T47D (cell line): ENCODE data around the gene LMX1B.
"Not testable (repeated sequence)": the region's sequence is repeated elsewhere in the genome, so short reads cannot be mapped to it uniquely, and the experiment has no call there.

Experiments used
- DNase-seq, 2 experiments: peaks; one replicate each; pipeline versions ENCODE4 v3.0.0 to v3.0.0-alpha.2; 2011 to 2012; ENCODE audit warnings: low read depth in 1 of 2, low spot score in 1 of 2
- JUND ChIP-seq: IDR thresholded peaks from 2 replicates; pipeline ENCODE4 v1.6.1; 2012; ENCODE audit warnings: low read depth
- in situ Hi-C: cut with HindIII; loops from 2 replicates; pipeline ENCODE4 v1.10.0; 2016; ENCODE audit warnings: low sequenced_read_pairs, low pct_unique_long_range_greater_than_20kb

The LMX1B gene

DNA sequence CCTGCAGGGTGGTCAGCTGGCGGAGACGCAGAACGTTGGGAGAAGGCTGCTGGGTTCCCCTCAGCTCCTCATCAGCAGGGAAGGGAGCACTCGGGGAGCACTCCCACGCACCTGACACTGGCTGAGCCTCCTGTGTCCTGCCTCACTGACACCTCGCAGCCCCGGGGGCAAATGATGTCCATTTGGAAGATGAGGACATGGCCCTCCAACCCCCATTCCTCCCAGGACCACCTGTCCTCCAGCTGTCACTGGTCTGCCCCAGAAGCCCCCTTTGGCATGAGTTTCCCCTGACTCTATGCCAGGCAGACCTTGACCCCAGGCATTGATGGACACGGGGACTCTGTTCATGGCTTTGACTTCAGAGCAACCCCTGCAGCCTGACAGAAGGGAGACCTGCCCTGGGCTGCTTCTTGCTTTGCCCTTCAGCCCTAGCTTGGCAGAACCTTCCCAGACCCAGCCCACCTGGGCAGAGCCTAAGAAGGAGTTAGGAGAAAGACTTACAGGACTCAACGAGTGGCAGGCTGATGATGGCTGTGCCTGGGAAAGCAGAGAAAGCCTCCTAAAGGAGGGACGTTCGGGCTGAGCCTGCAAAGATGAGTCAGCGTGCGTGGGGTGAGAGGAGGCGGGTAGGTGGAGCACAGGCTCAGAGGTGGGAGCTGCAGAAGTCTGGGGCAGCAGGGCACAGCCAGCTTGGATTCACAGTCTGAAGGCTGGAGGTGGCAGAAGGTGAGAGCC is 90.6 kb downstream of the LMX1B start:
- in situ Hi-C loops, result no loop called here
- DNase-seq, result peak in 1 of 2 experiments; percentile 54
- TF ChIP-seq JUND, result no peak

DNA sequence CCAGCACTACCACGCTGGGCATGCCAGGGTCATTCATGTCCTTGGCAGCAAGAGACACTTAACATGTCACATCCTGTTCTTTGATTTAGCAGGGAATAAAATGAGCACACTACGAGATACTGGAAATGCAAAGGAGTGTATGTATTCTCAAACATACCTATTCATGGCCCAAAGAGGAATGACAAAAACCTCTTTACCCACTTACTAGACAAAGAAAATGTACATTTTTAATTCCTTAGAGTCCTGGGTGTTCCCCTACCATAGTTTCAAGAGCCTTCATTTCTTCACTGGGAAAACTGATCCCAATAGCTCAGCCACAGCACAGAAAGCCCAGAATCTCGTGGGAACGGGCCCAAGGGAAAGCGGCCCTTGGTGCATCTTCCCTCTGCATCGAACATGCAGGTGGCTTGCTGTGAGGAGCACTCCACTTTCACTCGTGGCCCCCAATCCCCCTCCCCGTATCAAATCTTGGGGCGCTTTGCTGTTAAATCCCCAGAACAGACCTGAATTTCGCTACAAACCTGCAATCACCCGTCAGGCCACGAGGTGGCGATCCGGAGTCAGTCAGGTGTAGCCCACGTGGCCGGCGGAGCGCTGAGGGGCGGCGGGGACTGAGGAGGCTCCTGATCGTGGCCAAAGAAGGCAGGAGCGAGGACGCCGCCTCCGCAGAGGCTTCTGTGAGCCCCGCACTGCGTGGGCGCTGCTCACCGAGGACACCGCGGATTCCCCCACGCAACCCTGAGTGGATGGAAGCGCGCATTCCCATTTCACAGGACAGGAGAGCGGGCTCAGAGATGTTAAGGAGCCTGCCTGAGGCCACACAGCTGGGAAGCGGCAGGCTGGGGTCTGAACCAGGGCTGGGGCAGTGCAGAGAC is 91.4 kb downstream of the LMX1B start:
- peak; percentile 78 to 86 for DNase-seq
- no peak for TF ChIP-seq JUND
- in situ Hi-C loops, result no loop called here

DNA sequence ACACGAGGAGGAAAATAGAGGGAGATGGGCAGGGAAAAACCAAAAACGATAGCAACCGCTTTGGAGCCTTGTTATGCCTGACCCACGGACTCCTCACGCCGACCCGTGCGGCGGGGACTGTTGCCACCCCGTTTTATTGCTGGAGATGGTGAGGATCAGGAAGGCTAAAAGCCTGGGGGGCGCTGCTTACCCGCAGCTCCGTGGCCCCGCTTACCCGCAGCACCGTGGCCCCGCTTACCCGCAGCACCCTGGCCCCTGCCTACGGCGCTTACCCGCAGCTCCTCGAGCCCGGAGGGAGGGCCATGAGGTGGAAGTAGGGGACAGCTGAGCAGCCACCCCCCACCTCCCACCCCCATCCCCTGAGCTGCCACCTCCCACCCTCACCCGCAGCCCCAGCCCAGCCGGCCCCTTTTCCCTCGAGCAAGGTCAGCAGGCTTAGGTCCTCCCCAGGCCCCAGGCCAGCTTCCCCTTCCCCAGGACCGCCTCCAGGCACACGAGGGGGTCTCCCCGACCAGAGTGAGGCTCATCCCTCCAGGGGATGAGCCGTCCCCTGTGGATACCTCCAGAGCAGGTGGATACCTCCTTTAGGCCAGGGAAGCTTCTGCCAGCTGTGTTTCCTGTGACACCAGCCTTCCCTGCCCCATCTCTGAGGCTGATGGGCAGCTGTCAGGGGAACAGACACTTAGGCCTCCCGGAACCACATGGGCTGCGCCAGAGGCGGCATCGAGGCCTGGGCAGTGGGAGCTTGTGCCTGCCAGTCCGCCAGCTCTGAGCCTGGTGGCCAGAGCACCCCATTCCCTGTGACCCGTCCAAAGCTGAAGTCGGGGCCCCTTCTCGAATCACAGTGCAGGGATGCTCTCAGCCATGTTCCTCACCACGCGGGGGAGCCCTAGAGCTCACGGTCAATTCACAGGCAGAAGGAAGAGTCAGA is 92.3 kb downstream of the LMX1B start:
- peak; percentile 79 to 81 for DNase-seq
- TF ChIP-seq JUND, result no peak
- in situ Hi-C loops, result no loop called here

DNA sequence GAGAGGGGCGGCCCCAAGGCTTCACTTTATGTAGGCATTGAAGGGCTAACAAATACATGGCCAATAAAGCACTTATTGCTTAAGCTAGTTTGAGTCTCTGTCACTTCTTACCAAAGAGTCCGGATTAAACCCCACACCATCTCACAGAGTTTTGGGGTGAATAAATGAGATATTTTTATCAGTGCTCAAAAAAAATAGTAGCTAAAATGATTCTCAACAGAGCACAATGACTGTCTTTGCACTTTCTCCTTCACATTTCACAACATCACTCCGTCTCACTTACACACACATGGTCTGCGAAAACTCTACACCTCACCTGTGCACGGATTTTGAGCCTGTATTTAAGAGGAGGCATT is 92.9 kb downstream of the LMX1B start:
- in situ Hi-C loops, result no loop called here
- TF ChIP-seq JUND, result no peak
- DNase-seq, result no peak

DNA sequence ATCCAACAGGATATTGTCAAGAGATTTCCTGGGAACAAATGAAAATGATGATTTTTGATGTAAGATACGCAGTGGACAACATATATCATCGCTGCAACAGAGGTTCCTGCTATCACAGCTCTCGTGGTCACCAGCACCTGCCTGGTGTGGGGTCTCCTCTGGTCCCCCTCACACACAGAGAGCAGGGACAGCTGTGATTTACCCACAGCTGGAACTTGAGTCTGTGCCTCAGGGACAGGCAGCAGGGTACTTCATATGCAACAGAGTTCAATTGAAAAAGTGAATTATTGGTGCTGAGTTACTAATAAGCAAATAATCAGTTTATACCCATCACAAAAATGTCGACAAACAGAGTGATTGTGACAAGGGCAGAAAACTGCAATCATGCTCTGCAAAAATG is 93.4 kb downstream of the LMX1B start:
- TF ChIP-seq JUND, result no peak
- in situ Hi-C loops, result no loop called here
- no peak for DNase-seq

DNA sequence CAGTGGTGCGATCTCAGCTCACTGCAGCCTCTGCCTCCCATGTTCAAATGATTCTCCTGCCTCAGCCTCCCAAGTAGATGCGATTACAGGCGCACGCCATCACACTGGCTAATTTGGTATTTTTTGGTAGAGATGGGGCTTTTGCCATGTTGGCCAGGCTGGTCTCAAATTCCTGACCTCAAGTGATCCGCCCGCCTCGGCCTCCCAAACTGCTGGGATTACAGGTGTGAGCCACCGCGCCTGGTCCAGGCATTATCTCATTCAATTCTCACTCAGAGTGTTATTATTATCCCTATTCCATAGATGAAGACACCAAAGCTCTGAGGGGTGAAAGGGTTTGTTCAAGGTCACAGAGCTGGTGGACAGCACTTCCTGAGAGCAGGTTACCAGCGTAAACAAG is 94.0 kb downstream of the LMX1B start:
- in situ Hi-C loops, DNase-seq: not testable (repeated sequence)

DNA sequence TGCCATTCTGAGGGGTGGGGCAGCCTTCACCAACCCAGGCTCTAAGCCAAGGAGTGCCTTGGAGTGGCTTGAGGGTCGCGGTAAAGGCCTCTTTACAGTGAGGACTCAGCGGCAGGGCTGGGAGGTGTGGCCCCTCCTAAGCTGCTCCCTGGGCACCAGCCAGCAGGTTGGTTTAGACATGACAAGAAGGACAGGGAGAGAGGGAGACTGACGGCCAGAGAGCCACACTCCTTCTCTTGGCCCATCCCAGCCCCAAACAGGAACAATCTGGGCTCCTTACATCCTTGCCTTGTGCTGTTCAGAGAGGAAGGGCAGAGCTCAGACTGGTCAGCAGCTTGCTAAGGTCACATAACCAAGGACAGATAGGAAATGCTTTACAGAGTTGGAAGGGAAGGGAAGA is 94.5 kb downstream of the LMX1B start:
- in situ Hi-C loops, result no loop called here

DNA sequence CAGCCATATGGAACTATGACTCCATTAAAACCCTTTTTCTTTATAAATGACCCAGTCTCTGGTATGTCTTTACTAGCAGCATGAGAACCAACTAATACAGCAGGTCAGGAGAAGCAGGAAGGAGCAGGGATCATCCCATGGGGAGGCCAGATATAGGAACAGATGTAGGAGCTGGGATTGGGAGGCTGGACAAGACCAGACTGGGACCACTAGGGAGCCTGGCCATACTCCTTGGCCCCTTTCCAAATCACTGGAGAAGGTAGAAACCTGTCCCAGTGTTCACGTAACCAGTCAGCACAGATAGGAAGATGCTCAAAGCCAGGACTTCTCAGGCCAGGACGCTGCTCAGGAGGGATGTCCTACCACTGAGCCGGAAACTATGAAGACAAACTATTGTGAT is 95.5 kb downstream of the LMX1B start:
- TF ChIP-seq JUND, result no peak
- in situ Hi-C loops, result no loop called here
- DNase-seq, result no peak

More for the DNA sequence above, 94.5 kb downstream of the LMX1B start:
- no peak for TF ChIP-seq JUND
- no peak for DNase-seq

DNA sequence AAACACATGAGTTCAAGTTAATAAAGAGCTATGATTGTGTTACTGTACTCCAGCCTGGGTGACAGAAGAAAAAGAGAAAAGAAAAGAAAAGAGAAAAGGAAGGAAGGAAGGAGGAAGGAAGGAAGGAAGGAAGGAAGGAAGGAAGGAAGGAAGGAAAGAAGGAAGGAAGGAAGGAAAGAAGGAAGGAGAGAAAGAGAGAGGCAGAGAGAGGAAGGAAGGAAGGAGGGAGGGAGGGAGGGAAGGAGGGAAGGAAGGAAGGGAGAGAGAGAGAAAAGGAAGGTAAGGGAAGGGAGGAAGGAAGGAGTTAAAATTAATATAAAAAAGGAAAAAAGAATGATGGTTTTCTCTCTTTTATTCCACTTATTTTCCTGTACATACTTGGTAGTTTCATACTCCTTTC is 101.7 kb downstream of the LMX1B start:
- in situ Hi-C loops, result no loop called here
- TF ChIP-seq JUND, result no peak
- no peak for DNase-seq

DNA sequence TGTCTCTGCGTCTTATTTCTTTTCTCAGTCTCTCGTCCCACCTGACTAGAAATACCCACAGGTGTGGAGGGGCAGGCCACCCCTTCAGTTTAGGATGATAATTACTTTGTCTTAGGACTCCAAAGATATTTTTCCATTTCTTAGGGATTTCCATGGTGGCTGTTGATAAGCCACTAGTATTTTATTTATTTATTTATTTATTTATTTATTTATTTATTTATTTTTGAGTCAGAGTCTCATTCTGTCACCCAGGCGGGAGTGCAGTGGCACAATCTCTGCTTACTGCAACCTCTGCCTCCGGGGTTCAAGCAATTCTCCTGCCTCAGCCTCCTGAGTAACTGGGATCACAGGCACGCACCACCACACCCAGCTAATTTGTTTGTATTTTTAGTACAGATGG is 103.7 kb downstream of the LMX1B start:
- DNase-seq, in situ Hi-C loops: not testable (repeated sequence)

DNA sequence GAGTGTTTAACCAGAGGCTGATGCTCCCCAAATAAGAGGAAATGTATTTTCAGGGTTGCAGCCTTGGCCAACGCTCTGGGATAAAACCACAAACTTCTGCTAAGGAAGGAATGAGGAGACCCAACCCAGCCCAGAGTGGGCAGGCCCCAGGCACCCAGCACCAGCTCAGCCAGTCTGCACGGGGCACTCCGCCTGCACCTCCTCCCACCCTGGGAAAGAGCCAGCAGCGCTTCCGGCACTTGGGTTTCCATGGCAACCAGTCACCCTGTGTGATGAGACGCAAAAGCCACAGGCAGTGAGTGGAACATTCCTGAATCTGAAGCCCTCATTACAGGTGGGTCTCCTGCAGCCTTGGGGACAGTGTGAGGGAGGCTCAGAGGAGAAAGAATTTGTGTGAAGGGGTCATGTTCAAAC is 105.9 kb downstream of the LMX1B start:
- TF ChIP-seq JUND, result no peak
- peak in 1 of 2 experiments; percentile 75 for DNase-seq
- in situ Hi-C loops, result no loop called here

DNA sequence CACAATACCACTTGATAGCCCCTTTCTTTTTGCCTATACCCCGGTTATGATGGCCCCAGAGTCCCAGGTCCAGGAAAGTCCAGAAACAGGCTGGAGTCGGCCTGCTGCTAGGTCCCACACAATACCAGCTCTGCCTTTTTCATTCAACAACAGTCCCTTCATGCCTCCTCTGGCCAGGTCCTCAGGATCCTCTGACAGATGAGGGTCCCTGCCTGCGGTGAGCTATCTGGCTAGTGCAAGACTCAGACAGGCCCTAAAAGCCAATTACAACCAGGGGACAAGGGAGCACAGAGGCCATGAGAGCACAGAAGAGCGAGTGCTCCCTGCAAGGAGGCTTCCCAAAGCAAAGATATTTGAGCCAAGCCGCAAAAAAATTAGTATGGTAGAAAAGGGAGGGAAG is 106.3 kb downstream of the LMX1B start:
- in situ Hi-C loops, result no loop called here
- DNase-seq, result no peak
- TF ChIP-seq JUND, result no peak
